HG02588 (cell line): ENCODE measurements around the gene CYP4F11.
"Not testable (repeated sequence)": the region's sequence is repeated elsewhere in the genome, so short reads cannot be mapped to it uniquely, and the experiment has no call there.

Source experiments
- ATAC-seq: cut with Tn5 transposase; IDR thresholded peaks from one replicate; pipeline ENCODE4 v1.9.1; 2021; ENCODE audit warnings: mild to moderate bottlenecking, moderate library complexity; ENCODE audit not compliant: unreplicated experiment

CYP4F11 gene

GRCh38 chr19:15923702-15924101 is 10.6 kb downstream of the CYP4F11 start:
- ATAC-seq: no peak

GRCh38 chr19:15922021-15922420 is 12.3 kb downstream of the CYP4F11 start:
- no peak for ATAC-seq

- no peak for ATAC-seq
These were observed 15.1 kb downstream of the CYP4F11 start for GRCh38 chr19:15919243-15919642.

- no peak for ATAC-seq
These were observed 19.2 kb downstream of the CYP4F11 start for GRCh38 chr19:15915109-15915508.

- no peak for ATAC-seq
These were observed 20.5 kb downstream of the CYP4F11 start for GRCh38 chr19:15913830-15914229.

- no peak for ATAC-seq
These were observed 20.9 kb downstream of the CYP4F11 start for GRCh38 chr19:15913384-15913783.

GRCh38 chr19:15911599-15912235 is 22.6 kb downstream of the CYP4F11 start:
- no peak for ATAC-seq

GRCh38 chr19:15905026-15905425 is 29.3 kb downstream of the CYP4F11 start:
- ATAC-seq: no peak

GRCh38 chr19:15902898-15903297 is 31.4 kb downstream of the CYP4F11 start:
- not testable (repeated sequence) for ATAC-seq

GRCh38 chr19:15902254-15902653 is 32.1 kb downstream of the CYP4F11 start:
- ATAC-seq: no peak

- no peak for ATAC-seq
These were observed 33.8 kb downstream of the CYP4F11 start for GRCh38 chr19:15900504-15900903.

- not testable (repeated sequence) for ATAC-seq
These were observed 34.3 kb downstream of the CYP4F11 start for GRCh38 chr19:15900032-15900431.

GRCh38 chr19:15899561-15899960 is 34.8 kb downstream of the CYP4F11 start:
- ATAC-seq: not testable (repeated sequence)

GRCh38 chr19:15897738-15898276 is 36.5 kb downstream of the CYP4F11 start, which contains the start of gene CYP4F2:
Gene CYP4F2 (minus strand): TSS chr19:15898074. CDS start chr19:15897611, 463 bp downstream.
- no peak for ATAC-seq

GRCh38 chr19:15897026-15897737 is 37.1 kb downstream of the CYP4F11 start:
- no peak for ATAC-seq

- ATAC-seq: no peak
These were observed 38.4 kb downstream of the CYP4F11 start for GRCh38 chr19:15895876-15896430.

GRCh38 chr19:15894359-15894758 is 40.0 kb downstream of the CYP4F11 start:
- ATAC-seq: no peak

GRCh38 chr19:15893477-15893876 is 40.9 kb downstream of the CYP4F11 start:
- ATAC-seq: no peak

GRCh38 chr19:15892012-15892411 is 42.3 kb downstream of the CYP4F11 start:
- no peak for ATAC-seq

GRCh38 chr19:15891434-15891833 is 42.9 kb downstream of the CYP4F11 start:
- no peak for ATAC-seq

GRCh38 chr19:15889339-15889738 is 45.0 kb downstream of the CYP4F11 start:
- not testable (repeated sequence) for ATAC-seq

- ATAC-seq: no peak
These were observed 48.4 kb downstream of the CYP4F11 start for GRCh38 chr19:15885919-15886318.
